ENCODE data around the gene CPPED1.

- TF ChIP-seq CTCF (IDR thresholded peaks at IDR 0.05 in 8 of 11, conservative IDR thresholded peaks at IDR 0.05 in 3 of 11) = no peak
- no peak for TF ChIP-seq POLR2A (IDR thresholded peaks at IDR 0.05)
Measured at GRCh38 chr16:12672986-12673385, 130.7 kb downstream of the CPPED1 start.

All from spleen (tissue), 7 donors.